Neuronal stem cell (in vitro differentiated cells): Measurements from ENCODE around the gene SMAD5.

Experiments
- DNase-seq: peaks from one replicate; pipeline ENCODE4 v3.0.0-alpha.2; 2013; ENCODE audit warnings: low spot score
- H2AFZ ChIP-seq: one replicate; pipeline ENCODE4 v1.6.1; 2013; ENCODE audit warnings: mild to moderate bottlenecking, low read length, inconsistent platforms
- H2AK5ac ChIP-seq: 2 replicates; pipeline ENCODE4 v1.6.1; 2013; ENCODE audit warnings: low read depth, mild to moderate bottlenecking, inconsistent platforms, low read length, moderate library complexity, mixed read lengths
- H2BK120ac ChIP-seq: 2 replicates; pipeline ENCODE4 v1.6.1; 2013; ENCODE audit warnings: low read depth, mild to moderate bottlenecking, inconsistent platforms, low read length, moderate library complexity, mixed read lengths
- H2BK12ac ChIP-seq: one replicate; pipeline ENCODE4 v1.6.1; 2013; ENCODE audit warnings: low read length, inconsistent platforms
- H2BK15ac ChIP-seq: 2 replicates; pipeline ENCODE4 v1.6.1; 2013; ENCODE audit warnings: mild to moderate bottlenecking, low read length, inconsistent platforms, mixed read lengths
- H2BK5ac ChIP-seq: one replicate; pipeline ENCODE4 v1.6.1; 2013; ENCODE audit warnings: inconsistent platforms, mild to moderate bottlenecking, low read length, moderate library complexity
- H3K14ac ChIP-seq: one replicate; pipeline ENCODE4 v1.6.1; 2013; ENCODE audit warnings: low read length, inconsistent platforms
- H3K18ac ChIP-seq: 2 replicates; pipeline ENCODE4 v1.6.1; 2013; ENCODE audit warnings: low read length, inconsistent platforms
- H3K23ac ChIP-seq: 2 replicates; pipeline ENCODE4 v1.6.1; 2013; ENCODE audit warnings: low read depth, mild to moderate bottlenecking, mixed read lengths, low read length, inconsistent platforms; ENCODE audit not compliant: poor library complexity
- H3K27ac ChIP-seq: replicated peaks from 3 replicates; pipeline ENCODE4 v1.5.1; 2013; ENCODE audit warnings: low read length, inconsistent platforms
- H3K27me3 ChIP-seq, 3 experiments: 2 replicates each; pipeline ENCODE4 v1.6.1; 2013; ENCODE audit warnings: low read length in 3 of 3, mild to moderate bottlenecking in 2 of 3, inconsistent platforms in 1 of 3, low read depth in 1 of 3, mixed read lengths in 1 of 3, moderate library complexity in 1 of 3; ENCODE audit not compliant: control insufficient read depth in 3 of 3, insufficient read depth in 3 of 3
- H3K36me3 ChIP-seq, 2 donors: replicated peaks in 1 of 2; 2 replicates each; pipeline ENCODE4 v1.6.1; 2013; ENCODE audit warnings: low read length in 2 of 2; ENCODE audit not compliant: control insufficient read depth in 2 of 2, insufficient read depth in 2 of 2
- H3K4ac ChIP-seq: 2 replicates; pipeline ENCODE4 v1.6.1; 2013; ENCODE audit warnings: inconsistent platforms, mild to moderate bottlenecking, low read length, moderate library complexity
- H3K4me1 ChIP-seq, 2 donors: 1 replicate in 1 of 2; 2 replicates in 1 of 2; pipeline ENCODE4 v1.6.1; 2013; ENCODE audit warnings: low read length in 2 of 2, low read depth in 1 of 2; ENCODE audit not compliant: control insufficient read depth in 2 of 2, insufficient read depth in 1 of 2
- H3K4me2 ChIP-seq: one replicate; pipeline ENCODE4 v1.6.1; 2013; ENCODE audit warnings: mild to moderate bottlenecking, low read length, inconsistent platforms; ENCODE audit not compliant: insufficient read depth, poor library complexity, severe bottlenecking
- H3K4me3 ChIP-seq, 2 donors: 2 replicates each; pipeline ENCODE4 v1.5.1; 2013; ENCODE audit warnings: low read length in 2 of 2, mild to moderate bottlenecking in 2 of 2, inconsistent platforms in 1 of 2, moderate library complexity in 1 of 2
- H3K79me1 ChIP-seq: one replicate; pipeline ENCODE4 v1.6.1; 2013; ENCODE audit warnings: low read depth, mild to moderate bottlenecking, inconsistent platforms, low read length, moderate library complexity
- H3K9ac ChIP-seq: one replicate; pipeline ENCODE4 v1.6.1; 2013; ENCODE audit warnings: mild to moderate bottlenecking, low read depth, low read length, inconsistent platforms; ENCODE audit not compliant: poor library complexity
- H3K9me3 ChIP-seq, 2 donors: replicated peaks in 1 of 2; 2 replicates each; pipeline versions ENCODE3 to v1.6.1; 2013; ENCODE audit warnings: low read length in 2 of 2, mild to moderate bottlenecking in 2 of 2, inconsistent platforms in 1 of 2, low read depth in 1 of 2, mixed read lengths in 1 of 2, moderate library complexity in 1 of 2; ENCODE audit not compliant: control insufficient read depth in 2 of 2, insufficient read depth in 1 of 2
- H4K8ac ChIP-seq: one replicate; pipeline ENCODE4 v1.6.1; 2013; ENCODE audit warnings: low read depth, mild to moderate bottlenecking, inconsistent platforms, low read length, moderate library complexity
- H4K91ac ChIP-seq: one replicate; pipeline ENCODE4 v1.6.1; 2013; ENCODE audit warnings: low read length, low read depth, mild to moderate bottlenecking, inconsistent platforms; ENCODE audit not compliant: poor library complexity
- WGBS, 2 donors: extraction: QIAGEN DNeasy Blood & Tissue Kit; methylation state at CpG; one replicate each; pipeline ENCODE4 v1.1.7; 2013; ENCODE audit warnings: missing lambda C conversion rate in 2 of 2, mixed read lengths in 1 of 2; ENCODE audit not compliant: insufficient read length in 2 of 2, insufficient replicate concordance in 1 of 2; ENCODE audit errors: extremely low coverage in 2 of 2; 5-methylcytosine and 5-hydroxymethylcytosine counted together

Gene SMAD5

GRCh38 chr5:136153581-136154236, 21.1 kb downstream of the SMAD5 start:
- Histone ChIP-seq H2BK120ac (no peak overlapping the region), H2AFZ (no peak overlapping the region), H3K79me1 (peaks cover 5% of the 10 kb centered on the region), H3K4me1 (no peaks in the 10 kb centered on the region), H4K91ac (no peak overlapping the region), H3K36me3 (peaks cover 19 to 87% of the 10 kb centered on the region in 2 donors), H2BK15ac (no peak overlapping the region), H2BK5ac (no peak overlapping the region), H3K9me3 (peaks cover 2 to 23% of the 10 kb centered on the region in 2 donors), H3K4me3 (no peak overlapping the region), H3K27ac (no peak overlapping the region), H3K4me2 (no peak overlapping the region), H3K23ac (no peak overlapping the region), H2AK5ac (no peak overlapping the region), H3K18ac (no peak overlapping the region), H2BK12ac (no peak overlapping the region), H3K9ac (no peak overlapping the region), H3K4ac (no peak overlapping the region), H3K14ac (no peak overlapping the region), H4K8ac (no peak overlapping the region), H3K27me3 (no peaks in the 10 kb centered on the region)
- WGBS, 2 donors: no CpG with 5 or more reads among the region's 11 CpGs
- DNase-seq: no peak

DNA sequence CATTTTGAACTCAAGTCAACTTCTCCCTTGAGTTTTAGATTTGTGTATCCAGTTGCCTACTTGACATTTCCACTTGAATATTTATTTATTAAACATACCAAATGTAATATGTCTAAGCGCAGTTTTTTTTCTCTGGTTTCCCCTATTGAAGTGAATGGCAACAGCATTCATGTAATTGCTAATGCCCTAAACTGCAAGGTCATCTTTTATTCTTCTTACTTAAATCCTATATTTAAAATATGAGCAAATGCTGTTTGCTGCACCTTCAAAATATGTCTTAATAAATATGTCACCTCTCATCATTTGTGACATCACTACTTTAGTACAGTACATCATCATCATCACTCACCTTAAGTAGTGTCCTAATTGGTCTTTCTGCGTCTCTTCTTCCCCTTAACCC, 22.4 kb downstream of the SMAD5 start:
- Histone ChIP-seq H3K4ac (no peak overlapping the region), H3K79me1 (peaks cover 5% of the 10 kb centered on the region), H2AFZ (no peak overlapping the region), H2BK120ac (no peak overlapping the region), H3K4me3 (no peak overlapping the region), H2BK5ac (no peak overlapping the region), H3K23ac (no peak overlapping the region), H3K27me3 (no peaks in the 10 kb centered on the region), H2BK15ac (no peak overlapping the region), H2AK5ac (no peak overlapping the region), H3K9me3 (peaks cover 2 to 23% of the 10 kb centered on the region in 2 donors), H3K36me3 (peaks cover 19 to 89% of the 10 kb centered on the region in 2 donors), H3K4me1 (no peaks in the 10 kb centered on the region), H3K4me2 (no peak overlapping the region), H4K8ac (no peak overlapping the region), H3K9ac (no peak overlapping the region), H4K91ac (no peak overlapping the region), H3K18ac (no peak overlapping the region), H3K27ac (no peak overlapping the region), H3K14ac (no peak overlapping the region), H2BK12ac (no peak overlapping the region)
- DNase-seq: no peak
- WGBS, 2 donors: no CpG with 5 or more reads among the region's 2 CpGs

GRCh38 chr5:136155761-136156160, 23.1 kb downstream of the SMAD5 start:
- no peak overlapping the region for H2BK15ac ChIP-seq
- H3K4me1 ChIP-seq: no peaks in the 10 kb centered on the region
- peaks cover 2 to 23% of the 10 kb centered on the region in 2 donors for H3K9me3 ChIP-seq
- H3K14ac ChIP-seq: no peak overlapping the region
- H3K23ac ChIP-seq: no peak overlapping the region
- H3K4me3 ChIP-seq: no peak overlapping the region
- peaks cover 20 to 92% of the 10 kb centered on the region in 2 donors for H3K36me3 ChIP-seq
- no peak overlapping the region for H2AFZ ChIP-seq
- no peak for DNase-seq
- H3K9ac ChIP-seq: no peak overlapping the region
- no peak overlapping the region for H2BK12ac ChIP-seq
- no peak overlapping the region for H3K4ac ChIP-seq
- no CpG with 5 or more reads among the region's 1 CpG for WGBS, 2 donors
- no peak overlapping the region for H2BK5ac ChIP-seq
- H3K79me1 ChIP-seq: peaks cover 6% of the 10 kb centered on the region
- H2BK120ac ChIP-seq: no peak overlapping the region
- no peak overlapping the region for H4K91ac ChIP-seq
- H3K4me2 ChIP-seq: no peak overlapping the region
- no peak overlapping the region for H2AK5ac ChIP-seq
- H3K27ac ChIP-seq: no peak overlapping the region
- no peak overlapping the region for H4K8ac ChIP-seq
- no peaks in the 10 kb centered on the region for H3K27me3 ChIP-seq
- H3K18ac ChIP-seq: no peak overlapping the region

DNA sequence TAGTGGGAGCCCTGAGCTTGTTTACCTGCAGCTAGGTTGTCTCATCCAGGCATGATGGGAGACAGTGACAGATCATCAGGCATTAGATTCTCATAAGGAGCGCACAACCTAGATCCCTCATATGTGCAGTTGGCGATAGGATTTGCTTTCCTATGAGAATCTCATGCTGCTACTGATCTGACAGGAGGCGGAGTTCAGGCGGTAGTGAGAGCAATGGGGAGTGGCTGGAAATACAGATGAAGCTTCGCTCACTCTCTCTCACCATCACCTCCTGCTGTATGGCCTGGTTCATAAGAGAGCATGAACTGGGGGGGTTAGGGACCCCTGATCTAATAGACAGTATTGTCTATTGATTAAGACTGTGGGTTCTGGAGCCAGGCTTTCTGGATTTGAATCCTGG, 24.9 kb downstream of the SMAD5 start:
- Histone ChIP-seq H3K14ac (no peak overlapping the region), H2BK12ac (no peak overlapping the region), H3K4me1 (no peaks in the 10 kb centered on the region), H3K23ac (no peak overlapping the region), H3K27me3 (no peaks in the 10 kb centered on the region), H3K79me1 (peaks cover 6% of the 10 kb centered on the region), H2BK120ac (no peak overlapping the region), H2AK5ac (no peak overlapping the region), H3K36me3 (peaks cover 22 to 93% of the 10 kb centered on the region in 2 donors), H3K9ac (no peak overlapping the region), H2BK5ac (no peak overlapping the region), H4K8ac (no peak overlapping the region), H4K91ac (no peak overlapping the region), H3K18ac (no peak overlapping the region), H3K9me3 (peaks cover 2 to 23% of the 10 kb centered on the region in 2 donors), H2AFZ (no peak overlapping the region), H3K4me3 (no peak overlapping the region), H3K27ac (no peak overlapping the region), H3K4me2 (no peak overlapping the region), H3K4ac (no peak overlapping the region), H2BK15ac (no peak overlapping the region)
- no CpG with 5 or more reads among the region's 5 CpGs for WGBS, 2 donors
- DNase-seq: no peak
